ENCODE results near the gene PLXNA2.

Gene PLXNA2, protein sequence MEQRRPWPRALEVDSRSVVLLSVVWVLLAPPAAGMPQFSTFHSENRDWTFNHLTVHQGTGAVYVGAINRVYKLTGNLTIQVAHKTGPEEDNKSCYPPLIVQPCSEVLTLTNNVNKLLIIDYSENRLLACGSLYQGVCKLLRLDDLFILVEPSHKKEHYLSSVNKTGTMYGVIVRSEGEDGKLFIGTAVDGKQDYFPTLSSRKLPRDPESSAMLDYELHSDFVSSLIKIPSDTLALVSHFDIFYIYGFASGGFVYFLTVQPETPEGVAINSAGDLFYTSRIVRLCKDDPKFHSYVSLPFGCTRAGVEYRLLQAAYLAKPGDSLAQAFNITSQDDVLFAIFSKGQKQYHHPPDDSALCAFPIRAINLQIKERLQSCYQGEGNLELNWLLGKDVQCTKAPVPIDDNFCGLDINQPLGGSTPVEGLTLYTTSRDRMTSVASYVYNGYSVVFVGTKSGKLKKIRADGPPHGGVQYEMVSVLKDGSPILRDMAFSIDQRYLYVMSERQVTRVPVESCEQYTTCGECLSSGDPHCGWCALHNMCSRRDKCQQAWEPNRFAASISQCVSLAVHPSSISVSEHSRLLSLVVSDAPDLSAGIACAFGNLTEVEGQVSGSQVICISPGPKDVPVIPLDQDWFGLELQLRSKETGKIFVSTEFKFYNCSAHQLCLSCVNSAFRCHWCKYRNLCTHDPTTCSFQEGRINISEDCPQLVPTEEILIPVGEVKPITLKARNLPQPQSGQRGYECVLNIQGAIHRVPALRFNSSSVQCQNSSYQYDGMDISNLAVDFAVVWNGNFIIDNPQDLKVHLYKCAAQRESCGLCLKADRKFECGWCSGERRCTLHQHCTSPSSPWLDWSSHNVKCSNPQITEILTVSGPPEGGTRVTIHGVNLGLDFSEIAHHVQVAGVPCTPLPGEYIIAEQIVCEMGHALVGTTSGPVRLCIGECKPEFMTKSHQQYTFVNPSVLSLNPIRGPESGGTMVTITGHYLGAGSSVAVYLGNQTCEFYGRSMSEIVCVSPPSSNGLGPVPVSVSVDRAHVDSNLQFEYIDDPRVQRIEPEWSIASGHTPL (N-terminal part only)

DNA sequence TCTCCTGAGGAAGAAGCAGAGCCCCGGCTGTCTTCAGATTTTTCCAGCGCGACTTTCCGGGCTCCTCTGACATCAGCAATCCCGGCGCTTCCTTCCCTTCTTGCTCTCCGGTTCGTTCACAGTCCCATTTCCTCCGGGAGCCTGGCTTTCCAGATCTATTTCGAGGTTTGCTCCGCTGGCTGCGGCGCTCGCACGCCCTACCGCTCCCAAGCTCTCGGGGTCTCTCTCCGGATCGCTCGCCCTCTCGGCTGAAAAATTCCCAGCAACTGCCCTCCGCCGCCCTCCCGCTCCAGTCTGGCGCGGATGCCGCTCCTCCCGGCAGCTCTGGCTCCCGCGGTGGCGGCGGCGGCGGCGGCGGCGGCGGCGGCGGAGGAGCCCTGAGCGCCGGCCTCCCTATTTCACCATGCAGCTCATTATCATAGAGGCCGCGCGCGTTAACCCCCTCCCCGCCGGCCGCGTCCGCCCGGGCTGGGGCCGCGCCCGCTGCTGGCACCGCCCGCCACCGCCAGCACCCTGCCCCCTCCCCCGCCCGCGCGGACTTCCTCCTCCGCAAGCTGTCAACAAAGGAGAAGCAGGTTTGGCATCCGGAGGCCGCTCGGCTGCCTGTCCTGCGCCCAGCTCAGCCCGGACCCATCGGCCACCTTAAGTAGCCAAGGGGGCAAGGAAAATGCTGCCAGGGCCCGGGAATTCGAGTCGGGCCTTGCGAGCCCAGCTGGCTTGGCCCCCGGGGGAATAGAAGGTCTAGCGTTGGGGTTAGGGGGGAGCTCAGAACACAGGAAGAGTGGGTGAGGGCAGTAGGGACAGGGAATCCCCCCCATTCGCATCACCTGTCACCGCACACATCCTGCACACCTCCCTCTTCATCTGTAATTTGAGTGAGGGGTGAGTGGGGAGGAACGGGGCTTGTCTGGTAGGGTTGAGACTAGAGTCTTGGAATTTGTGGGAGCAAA lies at the start of gene PLXNA2:
TSS of gene PLXNA2 (minus strand) at position 418 of the 950 bp plus-strand sequence. CDS start 26,462 bp downstream, outside the sequence.
- TF ChIP-seq ZNF8 (CRISPR knock-in tag; IDR thresholded peaks at IDR 0.05): no peak
- TF ChIP-seq CSDC2 (CRISPR knock-in tag; IDR thresholded peaks at IDR 0.05): no peak
- TF ChIP-seq RARB (CRISPR knock-in tag; IDR thresholded peaks at IDR 0.05): no peak
- TF ChIP-seq, protein P1, sequence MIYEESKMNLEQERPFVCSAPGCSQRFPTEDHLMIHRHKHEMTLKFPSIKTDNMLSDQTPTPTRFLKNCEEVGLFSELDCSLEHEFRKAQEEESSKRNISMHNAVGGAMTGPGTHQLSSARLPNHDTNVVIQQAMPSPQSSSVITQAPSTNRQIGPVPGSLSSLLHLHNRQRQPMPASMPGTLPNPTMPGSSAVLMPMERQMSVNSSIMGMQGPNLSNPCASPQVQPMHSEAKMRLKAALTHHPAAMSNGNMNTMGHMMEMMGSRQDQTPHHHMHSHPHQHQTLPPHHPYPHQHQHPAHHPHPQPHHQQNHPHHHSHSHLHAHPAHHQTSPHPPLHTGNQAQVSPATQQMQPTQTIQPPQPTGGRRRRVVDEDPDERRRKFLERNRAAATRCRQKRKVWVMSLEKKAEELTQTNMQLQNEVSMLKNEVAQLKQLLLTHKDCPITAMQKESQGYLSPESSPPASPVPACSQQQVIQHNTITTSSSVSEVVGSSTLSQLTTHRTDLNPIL (CRISPR knock-in tag; IDR thresholded peaks at IDR 0.05; ENCODE audit: low read depth): no peak
- no peak for TF ChIP-seq ISL1 (CRISPR knock-in tag; IDR thresholded peaks at IDR 0.05)
- no peak for TF ChIP-seq ZC3H10 (CRISPR knock-in tag; IDR thresholded peaks at IDR 0.05)
- no peak for TF ChIP-seq ZFP3 (CRISPR knock-in tag; IDR thresholded peaks at IDR 0.05)
- TF ChIP-seq ESRRG (CRISPR knock-in tag; IDR thresholded peaks at IDR 0.05): no peak
- no peak for TF ChIP-seq OSR1 (CRISPR knock-in tag; IDR thresholded peaks at IDR 0.05)
- TF ChIP-seq ZNF70 (CRISPR knock-in tag; IDR thresholded peaks at IDR 0.05): no peak
- ATAC-seq: peak; percentile 73

DNA sequence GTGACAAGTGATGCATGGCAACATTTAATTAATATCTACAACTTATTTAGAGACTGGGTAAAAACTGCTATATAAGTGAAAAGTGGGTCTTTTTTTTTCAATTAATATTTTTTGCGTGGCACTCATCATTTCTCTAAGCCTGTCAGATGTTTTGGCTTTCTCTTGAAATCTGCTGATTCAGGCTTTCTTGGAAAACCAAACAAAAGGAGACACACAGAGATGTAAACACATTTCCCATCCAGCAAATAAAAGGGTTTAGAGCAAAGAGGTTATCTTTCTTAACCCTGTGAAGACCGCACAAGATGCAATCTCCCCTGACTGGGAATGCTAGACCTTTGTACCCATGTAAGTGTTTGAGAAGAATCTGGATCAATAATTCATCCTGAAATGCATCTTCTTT lies 48.7 kb upstream of the PLXNA2 start:
- no peak for ATAC-seq
- TF ChIP-seq TOX (CRISPR knock-in tag; IDR thresholded peaks at IDR 0.05; ENCODE audit: borderline replicate concordance) (no peak), TCF4 (CRISPR knock-in tag; IDR thresholded peaks at IDR 0.05; ENCODE audit: borderline replicate concordance) (no peak), SNAI2 (CRISPR knock-in tag; IDR thresholded peaks at IDR 0.05) (no peak), ZNF565 (CRISPR knock-in tag; conservative IDR thresholded peaks at IDR 0.05; ENCODE audit: low read depth) (no peak), ZC3H10 (CRISPR knock-in tag; IDR thresholded peaks at IDR 0.05) (no peak), BACH2 (CRISPR knock-in tag; IDR thresholded peaks at IDR 0.05; ENCODE audit: borderline replicate concordance) (no peak), ZFP30 (CRISPR knock-in tag; IDR thresholded peaks at IDR 0.05) (no peak), ESRRG (CRISPR knock-in tag; IDR thresholded peaks at IDR 0.05) (no peak), ISL1 (CRISPR knock-in tag; IDR thresholded peaks at IDR 0.05) (no peak)
- TF ChIP-seq, protein P2, sequence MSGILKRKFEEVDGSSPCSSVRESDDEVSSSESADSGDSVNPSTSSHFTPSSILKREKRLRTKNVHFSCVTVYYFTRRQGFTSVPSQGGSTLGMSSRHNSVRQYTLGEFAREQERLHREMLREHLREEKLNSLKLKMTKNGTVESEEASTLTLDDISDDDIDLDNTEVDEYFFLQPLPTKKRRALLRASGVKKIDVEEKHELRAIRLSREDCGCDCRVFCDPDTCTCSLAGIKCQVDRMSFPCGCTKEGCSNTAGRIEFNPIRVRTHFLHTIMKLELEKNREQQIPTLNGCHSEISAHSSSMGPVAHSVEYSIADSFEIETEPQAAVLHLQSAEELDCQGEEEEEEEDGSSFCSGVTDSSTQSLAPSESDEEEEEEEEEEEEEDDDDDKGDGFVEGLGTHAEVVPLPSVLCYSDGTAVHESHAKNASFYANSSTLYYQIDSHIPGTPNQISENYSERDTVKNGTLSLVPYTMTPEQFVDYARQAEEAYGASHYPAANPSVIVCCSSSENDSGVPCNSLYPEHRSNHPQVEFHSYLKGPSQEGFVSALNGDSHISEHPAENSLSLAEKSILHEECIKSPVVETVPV (CRISPR knock-in tag; IDR thresholded peaks at IDR 0.05): no peak
- TF ChIP-seq, protein P3, sequence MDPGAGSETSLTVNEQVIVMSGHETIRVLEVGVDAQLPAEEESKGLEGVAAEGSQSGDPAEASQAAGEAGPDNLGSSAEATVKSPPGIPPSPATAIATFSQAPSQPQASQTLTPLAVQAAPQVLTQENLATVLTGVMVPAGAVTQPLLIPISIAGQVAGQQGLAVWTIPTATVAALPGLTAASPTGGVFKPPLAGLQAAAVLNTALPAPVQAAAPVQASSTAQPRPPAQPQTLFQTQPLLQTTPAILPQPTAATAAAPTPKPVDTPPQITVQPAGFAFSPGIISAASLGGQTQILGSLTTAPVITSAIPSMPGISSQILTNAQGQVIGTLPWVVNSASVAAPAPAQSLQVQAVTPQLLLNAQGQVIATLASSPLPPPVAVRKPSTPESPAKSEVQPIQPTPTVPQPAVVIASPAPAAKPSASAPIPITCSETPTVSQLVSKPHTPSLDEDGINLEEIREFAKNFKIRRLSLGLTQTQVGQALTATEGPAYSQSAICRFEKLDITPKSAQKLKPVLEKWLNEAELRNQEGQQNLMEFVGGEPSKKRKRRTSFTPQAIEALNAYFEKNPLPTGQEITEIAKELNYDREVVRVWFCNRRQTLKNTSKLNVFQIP (CRISPR knock-in tag; IDR thresholded peaks at IDR 0.05; ENCODE audit: borderline replicate concordance, low read depth): no peak
- TF ChIP-seq, protein P4, sequence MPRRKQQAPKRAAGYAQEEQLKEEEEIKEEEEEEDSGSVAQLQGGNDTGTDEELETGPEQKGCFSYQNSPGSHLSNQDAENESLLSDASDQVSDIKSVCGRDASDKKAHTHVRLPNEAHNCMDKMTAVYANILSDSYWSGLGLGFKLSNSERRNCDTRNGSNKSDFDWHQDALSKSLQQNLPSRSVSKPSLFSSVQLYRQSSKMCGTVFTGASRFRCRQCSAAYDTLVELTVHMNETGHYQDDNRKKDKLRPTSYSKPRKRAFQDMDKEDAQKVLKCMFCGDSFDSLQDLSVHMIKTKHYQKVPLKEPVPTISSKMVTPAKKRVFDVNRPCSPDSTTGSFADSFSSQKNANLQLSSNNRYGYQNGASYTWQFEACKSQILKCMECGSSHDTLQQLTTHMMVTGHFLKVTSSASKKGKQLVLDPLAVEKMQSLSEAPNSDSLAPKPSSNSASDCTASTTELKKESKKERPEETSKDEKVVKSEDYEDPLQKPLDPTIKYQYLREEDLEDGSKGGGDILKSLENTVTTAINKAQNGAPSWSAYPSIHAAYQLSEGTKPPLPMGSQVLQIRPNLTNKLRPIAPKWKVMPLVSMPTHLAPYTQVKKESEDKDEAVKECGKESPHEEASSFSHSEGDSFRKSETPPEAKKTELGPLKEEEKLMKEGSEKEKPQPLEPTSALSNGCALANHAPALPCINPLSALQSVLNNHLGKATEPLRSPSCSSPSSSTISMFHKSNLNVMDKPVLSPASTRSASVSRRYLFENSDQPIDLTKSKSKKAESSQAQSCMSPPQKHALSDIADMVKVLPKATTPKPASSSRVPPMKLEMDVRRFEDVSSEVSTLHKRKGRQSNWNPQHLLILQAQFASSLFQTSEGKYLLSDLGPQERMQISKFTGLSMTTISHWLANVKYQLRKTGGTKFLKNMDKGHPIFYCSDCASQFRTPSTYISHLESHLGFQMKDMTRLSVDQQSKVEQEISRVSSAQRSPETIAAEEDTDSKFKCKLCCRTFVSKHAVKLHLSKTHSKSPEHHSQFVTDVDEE (CRISPR knock-in tag; IDR thresholded peaks at IDR 0.05): no peak
